Measurements from ENCODE around the gene HNRNPUL2.
"Not testable (repeated sequence)": the region's sequence is repeated elsewhere in the genome, so short reads cannot be mapped to it uniquely, and the experiment has no call there.

HNRNPUL2 gene

GRCh38 chr11:62755086-62755615, 27.9 kb upstream of the HNRNPUL2 start:
- no peak for TF ChIP-seq CTCF (IDR thresholded peaks at IDR 0.05; ENCODE audit: extremely low read depth, missing control alignments)
- DNase-seq (ENCODE audit: low spot score) = no peak

- DNase-seq (ENCODE audit: low spot score) = peak; percentile 91
- TF ChIP-seq CTCF (IDR thresholded peaks at IDR 0.05; ENCODE audit: extremely low read depth, missing control alignments) = no peak
Measured at GRCh38 chr11:62753736-62754603, 26.7 kb upstream of the HNRNPUL2 start, which contains the start of gene ZBTB3. TSS of gene ZBTB3 (minus strand) at chr11:62754160. CDS start at chr11:62753664, 496 bp downstream.

- TF ChIP-seq CTCF (IDR thresholded peaks at IDR 0.05; ENCODE audit: extremely low read depth, missing control alignments) = no peak
- DNase-seq (ENCODE audit: low spot score) = no peak
Measured at GRCh38 chr11:62752994-62753735, 25.9 kb upstream of the HNRNPUL2 start.

- DNase-seq (ENCODE audit: low spot score) = no peak
- TF ChIP-seq CTCF (IDR thresholded peaks at IDR 0.05; ENCODE audit: extremely low read depth, missing control alignments) = no peak
Measured at GRCh38 chr11:62752177-62752785, 25.0 kb upstream of the HNRNPUL2 start.

GRCh38 chr11:62749931-62750330, 22.7 kb upstream of the HNRNPUL2 start:
- DNase-seq (ENCODE audit: low spot score) = not testable (repeated sequence)

- no peak for TF ChIP-seq CTCF (IDR thresholded peaks at IDR 0.05; ENCODE audit: extremely low read depth, missing control alignments)
- no peak for DNase-seq (ENCODE audit: low spot score)
Measured at GRCh38 chr11:62747475-62748160, 20.4 kb upstream of the HNRNPUL2 start.

- no peak for TF ChIP-seq CTCF (IDR thresholded peaks at IDR 0.05; ENCODE audit: extremely low read depth, missing control alignments)
Measured at GRCh38 chr11:62737196-62737595, 9.9 kb upstream of the HNRNPUL2 start.

More at GRCh38 chr11:62737196-62737595, 9.9 kb upstream of the HNRNPUL2 start:
- DNase-seq (ENCODE audit: low spot score) = no peak

Measured in GM20000 (cell line).